ENCODE data around the gene FYN.

FYN gene

GRCh38 chr6:111769365-111770152 is 103.7 kb downstream of the FYN start:
- DNase-seq = no peak

GRCh38 chr6:111768431-111768770 is 104.9 kb downstream of the FYN start:
- no peak for DNase-seq

GRCh38 chr6:111767752-111768430 is 105.4 kb downstream of the FYN start:
- DNase-seq = no peak

DNA sequence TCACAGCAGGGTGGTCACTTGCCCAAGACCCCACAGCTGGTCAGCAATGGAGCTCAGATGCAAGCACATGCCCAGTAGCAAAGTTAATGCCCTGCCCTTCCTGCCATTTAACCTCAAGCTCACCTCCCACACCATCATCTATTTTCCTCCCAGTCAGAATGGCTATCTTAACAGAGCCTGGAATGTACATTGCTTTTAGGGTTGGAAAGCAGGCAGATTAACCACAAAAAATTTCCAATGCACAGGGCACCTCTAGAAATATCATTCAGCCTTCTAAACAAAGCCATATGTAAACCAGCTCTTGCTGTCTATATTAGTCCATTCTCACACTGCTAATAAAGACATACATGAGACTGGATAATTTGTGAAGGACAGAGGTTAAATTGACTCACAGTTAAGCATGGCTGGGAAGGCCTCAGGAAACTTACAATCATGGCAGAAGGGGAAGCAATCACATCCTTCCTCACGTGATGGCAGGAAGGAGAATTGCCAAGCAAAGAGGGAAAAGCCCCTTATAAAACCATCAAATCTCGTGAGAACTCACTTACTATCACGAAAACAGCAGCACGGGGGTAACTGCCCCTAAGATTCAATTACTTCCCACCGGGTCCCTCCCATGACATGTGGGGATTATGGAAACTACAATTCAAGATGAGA is 106.9 kb downstream of the FYN start:
- no peak for DNase-seq

DNA sequence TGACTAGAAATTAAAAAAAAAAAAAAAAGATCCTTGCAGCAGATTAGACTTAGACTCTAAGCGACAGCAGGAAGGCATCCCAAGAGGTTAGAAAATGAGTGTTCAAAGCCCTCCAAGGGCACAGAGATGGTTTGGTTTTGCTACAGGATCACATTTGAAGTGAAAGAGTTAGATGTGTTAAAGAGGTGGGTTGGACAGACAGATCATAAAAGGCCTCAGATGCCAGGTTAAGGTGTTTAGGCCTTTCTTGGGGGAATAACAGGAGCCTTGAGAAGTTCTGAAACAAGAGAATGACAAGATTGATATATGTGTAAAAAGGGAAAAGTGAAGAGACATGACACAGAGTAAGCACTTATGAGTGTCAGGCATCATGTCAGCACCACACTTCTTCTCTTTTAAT is 107.5 kb downstream of the FYN start:
- DNase-seq = no peak

DNA sequence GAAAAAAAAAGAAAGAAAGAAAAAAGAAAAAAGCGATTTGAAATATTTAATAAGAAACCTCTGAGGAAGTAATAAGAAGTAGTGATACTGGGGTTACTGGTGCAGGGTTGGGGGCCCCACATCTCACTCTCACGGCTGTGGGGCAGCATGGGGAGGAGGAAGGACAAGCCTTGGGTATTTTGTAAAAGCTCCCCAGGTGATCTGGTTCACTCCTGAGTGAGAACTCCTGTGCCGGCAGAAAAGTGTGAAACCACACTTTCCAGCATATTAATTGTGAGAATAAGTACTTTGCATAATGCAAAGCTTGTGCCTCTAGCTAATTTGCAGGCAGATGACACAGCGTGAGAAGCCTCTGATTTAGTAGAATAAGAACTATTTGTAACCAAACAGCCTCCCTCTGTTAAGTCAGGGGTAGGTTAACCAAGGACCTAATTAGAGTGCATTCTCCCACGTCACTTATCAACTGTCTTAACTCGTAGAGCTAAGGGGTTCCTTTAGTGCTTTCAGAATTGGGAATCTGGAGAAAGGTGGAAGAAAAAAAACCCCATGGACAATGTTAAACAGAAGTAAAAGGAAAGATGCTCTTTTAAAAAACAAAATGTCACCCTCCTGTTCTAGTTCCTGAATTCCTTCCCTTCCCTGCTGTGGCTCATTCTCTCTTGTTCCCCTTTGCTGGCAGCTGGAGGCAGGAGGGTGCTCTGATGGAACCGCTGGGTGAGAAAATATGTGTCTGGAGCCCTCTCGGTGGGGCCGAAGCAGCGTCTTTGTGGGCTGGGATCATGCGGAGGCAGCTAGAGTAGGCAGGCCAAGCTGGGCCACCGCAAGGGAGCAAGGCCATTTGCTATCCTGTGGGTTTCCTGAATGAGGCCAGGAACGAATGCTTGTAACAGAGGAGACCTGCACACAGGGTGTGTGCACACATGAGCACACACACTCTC is 108.7 kb downstream of the FYN start:
- DNase-seq = no peak

DNA sequence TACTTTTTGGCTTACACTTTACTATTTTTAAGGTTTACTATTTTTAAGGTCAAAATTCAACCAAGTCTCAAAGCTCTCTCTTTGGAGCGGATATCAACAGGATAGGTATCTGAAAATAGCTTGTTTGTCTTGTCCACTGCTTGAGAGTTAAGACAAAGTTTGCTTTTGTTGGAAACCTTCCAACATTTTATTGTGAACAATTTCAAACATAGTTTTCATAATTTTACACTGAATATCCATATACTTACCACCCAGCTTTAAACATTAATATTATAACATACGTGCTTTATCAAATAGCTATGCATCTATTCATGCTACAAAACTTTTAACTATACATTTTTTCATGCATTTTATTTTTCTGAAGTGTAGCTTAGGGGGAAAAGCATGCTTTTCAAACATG is 109.9 kb downstream of the FYN start:
- DNase-seq = no peak

DNA sequence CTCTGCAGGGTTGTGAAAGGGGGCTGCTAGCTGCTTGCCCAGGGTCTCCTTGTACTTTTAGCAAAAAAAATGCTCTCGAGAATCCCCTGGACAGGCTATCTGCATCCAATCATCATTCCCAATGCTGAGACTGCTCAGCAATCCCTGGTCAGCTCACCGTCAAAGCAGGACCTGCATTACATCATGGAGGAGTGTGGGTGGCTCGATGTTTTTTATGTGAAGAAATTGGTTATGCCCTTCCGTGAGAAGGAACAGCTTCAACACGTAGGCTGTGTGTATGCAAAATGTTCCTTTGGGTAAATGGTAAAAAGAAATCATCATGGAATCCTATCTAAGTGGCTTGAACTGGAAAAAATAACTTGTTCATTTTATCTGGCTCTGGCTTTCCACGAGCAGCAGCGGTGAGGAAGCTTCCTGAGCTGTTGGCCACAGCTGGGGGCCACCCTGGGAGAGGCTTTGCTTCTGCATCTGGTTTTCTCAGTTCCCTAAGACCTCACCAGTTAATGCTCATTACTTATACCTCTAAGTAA is 111.4 kb downstream of the FYN start:
- peak; percentile 30 to 63 for DNase-seq

GRCh38 chr6:111761212-111761611 is 112.0 kb downstream of the FYN start:
- no peak for DNase-seq

DNA sequence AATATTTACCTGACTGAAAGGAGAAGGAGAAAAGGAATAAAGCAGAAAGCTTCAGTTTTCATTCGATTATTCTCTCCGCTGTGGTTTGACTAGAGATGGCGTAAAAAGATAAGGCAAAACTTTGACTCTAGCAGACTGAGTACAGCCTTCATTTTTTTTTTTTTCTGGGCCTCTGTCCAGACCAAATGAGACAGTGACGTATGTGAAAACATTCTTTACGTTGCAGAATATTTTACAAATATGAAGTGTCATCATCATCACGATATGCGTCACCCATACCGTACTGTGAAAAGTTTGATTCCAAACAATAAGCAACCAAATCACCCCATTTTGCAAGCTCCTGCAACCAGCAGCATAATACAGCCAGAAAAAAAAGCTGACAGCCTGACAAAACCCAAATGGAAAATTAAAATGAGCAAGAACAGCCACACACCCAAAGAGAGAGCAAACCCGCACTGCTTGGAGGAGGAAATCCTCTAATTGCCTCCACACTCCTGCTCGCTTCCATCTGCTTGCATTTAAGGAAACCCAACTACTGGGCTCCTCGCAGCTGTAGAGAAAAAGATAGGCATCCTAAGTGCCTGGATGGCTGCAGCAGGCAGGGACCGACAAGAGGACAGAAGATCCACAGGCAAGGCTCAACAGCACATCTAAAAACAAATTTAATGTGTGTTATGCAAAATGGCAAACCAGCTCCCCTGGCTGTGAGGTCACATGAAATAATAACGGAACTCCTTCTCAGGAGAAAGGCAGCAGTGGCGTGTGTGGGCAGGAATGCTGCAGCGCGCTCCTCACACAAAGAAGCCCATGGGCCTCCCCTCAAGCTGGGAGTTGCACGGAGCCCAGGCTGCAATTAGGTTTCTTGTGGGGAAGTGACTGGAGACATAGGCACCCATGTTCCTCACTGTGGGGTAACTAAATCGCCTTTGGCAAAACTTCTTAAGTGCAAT is 113.1 kb downstream of the FYN start:
- DNase-seq = no peak

DNA sequence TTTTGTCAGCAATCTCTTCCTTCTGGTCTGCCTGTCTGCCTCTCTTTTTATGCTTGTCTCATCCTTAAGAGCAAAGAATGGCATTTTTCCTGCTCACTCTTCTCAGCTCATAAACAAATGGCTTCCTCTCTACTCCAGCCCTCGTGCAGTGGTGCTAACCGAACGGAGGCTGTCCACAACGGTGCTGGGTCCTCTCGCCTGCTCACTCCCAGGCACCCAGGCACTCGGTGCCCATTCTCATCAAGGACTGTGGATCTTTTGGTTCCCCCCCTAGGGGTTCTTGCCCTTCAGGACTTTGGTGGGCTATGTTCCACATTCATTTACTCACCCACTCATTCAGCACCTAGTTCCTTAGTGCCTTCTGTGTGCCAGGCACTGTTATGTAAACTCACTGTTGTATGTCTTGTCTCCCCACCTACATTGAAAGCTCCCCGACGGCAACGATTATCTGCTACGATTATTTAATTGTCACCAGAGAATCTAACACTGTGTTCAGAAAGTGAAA is 113.9 kb downstream of the FYN start:
- no peak for DNase-seq

GRCh38 chr6:111758608-111759329 is 114.5 kb downstream of the FYN start:
- DNase-seq = no peak

DNA sequence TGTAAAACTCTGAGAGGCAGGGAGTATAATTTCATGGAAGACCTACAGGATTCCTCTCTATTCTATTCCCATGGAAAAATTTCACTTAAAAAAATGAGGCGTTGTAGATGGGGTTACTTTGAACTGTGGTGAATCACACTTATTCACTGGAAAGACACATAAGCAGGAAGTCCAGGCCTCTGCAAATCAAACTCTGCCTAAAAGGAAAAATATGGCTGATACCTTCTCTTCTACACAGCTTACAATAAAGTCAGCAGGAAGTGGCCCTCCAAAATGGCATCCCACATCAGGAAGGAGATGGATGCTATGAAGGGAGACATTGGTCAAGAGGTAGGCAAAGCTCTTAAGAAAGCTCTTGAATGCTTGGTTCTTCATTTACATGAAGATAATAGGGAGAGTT is 115.9 kb downstream of the FYN start:
- DNase-seq = no peak

GRCh38 chr6:111754423-111754822 is 118.8 kb downstream of the FYN start:
- DNase-seq = no peak

DNA sequence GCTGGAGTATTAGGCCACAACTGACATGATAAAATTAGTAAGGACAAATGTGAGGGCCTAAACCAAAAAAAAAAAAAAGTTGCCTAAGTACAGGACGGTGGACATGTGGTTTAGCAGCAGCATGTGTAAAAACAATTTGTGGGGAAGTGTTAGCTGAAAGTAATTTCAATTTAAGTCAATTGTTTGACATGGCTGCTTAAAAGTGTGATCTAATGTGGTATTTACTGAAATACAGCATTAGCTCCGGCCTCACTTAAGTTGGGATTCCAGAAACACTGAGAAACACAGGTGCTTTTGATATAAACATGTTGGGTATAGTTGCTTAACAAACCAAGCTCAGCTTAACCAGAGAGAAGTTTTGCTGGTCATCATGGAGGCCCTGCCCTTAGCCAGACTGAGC is 119.7 kb downstream of the FYN start:
- no peak for DNase-seq

DNA sequence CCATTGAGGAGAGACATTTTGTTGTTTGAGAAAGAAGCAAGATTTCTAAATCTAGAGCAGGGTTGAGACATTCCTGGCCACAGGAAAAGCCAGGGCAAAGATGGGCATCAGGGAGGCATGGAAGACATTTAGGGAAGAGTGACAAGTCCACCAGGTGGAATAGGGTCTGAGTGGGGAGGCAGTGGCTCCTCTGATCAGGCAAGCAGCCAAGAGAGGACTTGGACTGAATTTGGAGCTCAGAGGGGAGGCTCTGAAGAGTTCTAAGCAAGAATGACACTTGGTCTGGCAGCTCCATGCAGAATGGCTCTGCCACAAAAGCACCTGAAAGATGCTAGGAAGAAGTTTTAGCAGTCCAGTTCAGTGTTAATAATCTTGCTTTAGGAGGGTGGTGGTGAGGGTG is 120.8 kb downstream of the FYN start:
- no peak for DNase-seq

- no peak for DNase-seq
These were observed 122.2 kb downstream of the FYN start for GRCh38 chr6:111750753-111751673.

- DNase-seq = no peak
These were observed 123.1 kb downstream of the FYN start for GRCh38 chr6:111750153-111750552.

DNA sequence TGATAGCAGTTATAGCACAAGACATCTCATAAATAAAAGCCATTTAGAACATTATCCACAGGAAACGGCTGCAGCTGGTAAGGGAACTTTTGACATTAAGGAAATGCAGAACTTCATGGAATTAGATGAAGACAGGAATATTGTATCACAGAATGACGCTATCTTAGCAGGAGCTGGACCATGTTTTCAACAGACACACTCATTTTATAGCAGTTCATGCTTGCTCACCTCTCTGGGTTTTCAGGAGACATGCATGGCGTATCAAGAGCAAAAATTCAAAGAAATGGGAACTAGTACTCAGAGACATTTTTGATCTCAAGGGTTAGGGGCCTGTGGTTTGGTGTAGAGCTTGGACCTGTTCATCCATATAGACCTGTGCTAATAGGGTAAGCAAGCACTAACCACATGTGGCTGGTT is 125.0 kb downstream of the FYN start:
- no peak for DNase-seq
